ENCODE measurements around the gene NGF.

The NGF gene

GRCh38 chr1:115326419-115326818 lies 11.6 kb downstream of the NGF start:
- no peak for TF ChIP-seq CTCF (conservative IDR thresholded peaks at IDR 0.05; ENCODE audit: low read length)
- H3K4me3 ChIP-seq (ENCODE audit: low read length): no peak overlapping the region
- no peak for DNase-seq (ENCODE audit: low read depth)

GRCh38 chr1:115325874-115326273 lies 12.2 kb downstream of the NGF start:
- TF ChIP-seq CTCF (conservative IDR thresholded peaks at IDR 0.05; ENCODE audit: low read length): no peak
- no peak overlapping the region for H3K4me3 ChIP-seq (ENCODE audit: low read length)
- DNase-seq (ENCODE audit: low read depth): no peak

GRCh38 chr1:115324649-115325420 lies 13.2 kb downstream of the NGF start:
- DNase-seq (ENCODE audit: low read depth): peak; percentile 46
- no peak for TF ChIP-seq CTCF (conservative IDR thresholded peaks at IDR 0.05; ENCODE audit: low read length)
- H3K4me3 ChIP-seq (ENCODE audit: low read length): no peak overlapping the region

GRCh38 chr1:115323366-115324004 lies 14.6 kb downstream of the NGF start:
- no peak for TF ChIP-seq CTCF (conservative IDR thresholded peaks at IDR 0.05; ENCODE audit: low read length)
- DNase-seq (ENCODE audit: low read depth): peak; percentile 58
- H3K4me3 ChIP-seq (ENCODE audit: low read length): no peak overlapping the region

DNA sequence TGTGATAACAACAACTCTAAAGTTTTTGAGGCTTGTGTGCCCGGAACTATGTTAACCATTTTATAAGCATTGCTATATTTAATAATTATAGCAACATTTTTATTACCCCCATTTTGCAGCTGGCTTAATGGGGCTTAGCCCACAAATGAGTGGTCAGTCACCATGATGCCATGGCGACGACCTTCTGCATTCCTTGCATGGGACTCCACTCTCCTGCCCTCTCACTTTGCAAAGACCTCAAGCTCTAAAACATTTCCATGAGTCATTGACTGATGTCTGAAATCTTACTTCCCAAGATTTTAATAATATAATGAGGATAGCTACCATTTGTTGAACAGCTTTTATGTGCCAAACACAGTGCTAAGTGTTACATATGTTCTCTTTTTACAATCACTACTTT lies 15.4 kb downstream of the NGF start:
- H3K4me3 ChIP-seq (ENCODE audit: low read length): no peak overlapping the region
- no peak for TF ChIP-seq CTCF (conservative IDR thresholded peaks at IDR 0.05; ENCODE audit: low read length)
- DNase-seq (ENCODE audit: low read depth): peak; percentile 62

DNA sequence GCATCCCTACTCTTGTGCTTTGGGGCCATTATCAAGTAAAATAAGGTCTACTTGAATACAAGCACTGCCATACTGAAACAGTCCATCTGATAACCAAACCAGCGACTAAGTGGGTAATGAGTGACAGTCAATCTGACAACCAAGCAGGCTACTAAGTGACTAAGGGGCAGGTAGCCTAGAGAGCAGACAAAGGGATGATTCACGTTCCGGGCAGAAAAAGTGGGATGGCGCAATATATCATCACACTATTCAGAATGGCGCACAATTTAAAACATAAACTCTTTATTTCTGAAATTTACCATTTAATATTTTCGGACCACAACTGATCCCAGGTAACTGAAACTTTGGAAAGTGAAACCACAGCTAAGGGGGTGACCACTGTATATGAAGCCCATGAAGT lies 17.7 kb downstream of the NGF start:
- no peak for DNase-seq (ENCODE audit: low read depth)
- H3K4me3 ChIP-seq (ENCODE audit: low read length): no peak overlapping the region
- no peak for TF ChIP-seq CTCF (conservative IDR thresholded peaks at IDR 0.05; ENCODE audit: low read length)

- TF ChIP-seq CTCF (conservative IDR thresholded peaks at IDR 0.05; ENCODE audit: low read length): no peak
- H3K4me3 ChIP-seq (ENCODE audit: low read length): no peak overlapping the region
- DNase-seq (ENCODE audit: low read depth): no peak
Measured at GRCh38 chr1:115319706-115320105, 18.3 kb downstream of the NGF start.

Data from AG10803 (cell line).